ENCODE results near the gene GFRA4. TPM values are rescaled to one million over a fixed set of nuclear protein-coding genes. Genes with fewer than 3 reads are reported as not detected.

GFRA4 gene
- not detected for total RNA-seq
- not detected for polyA plus RNA-seq
- long read RNA-seq, donor 1, result 0 reads
- long read RNA-seq, donor 2, result 0 reads

- Histone ChIP-seq H3K4me3 (no peak within 1 kb of the TSS), H3K27me3 (replicated peaks in 1 of 7) (peaks cover 0 to 77% (median 31%) of the 10 kb centered on the region in 7 donors), H3K4me1 (peaks cover 0 to 36% (median 17%) of the 10 kb centered on the region in 6 donors), H3K27ac (no peak within 1 kb of the TSS), H3K36me3 (no peaks in the 10 kb centered on the region), H3K9me3 (no peaks in the 10 kb centered on the region)
- DNase-seq, result peak; percentile 57
- intact Hi-C loops (cut with DNase I; ENCODE audit: low total_unique reads), result no loop called here
- TF ChIP-seq POLR2AphosphoS5 (IDR thresholded peaks at IDR 0.05) (no peak), CTCF (IDR thresholded peaks at IDR 0.05 in 8 of 11, conservative IDR thresholded peaks at IDR 0.05 in 3 of 11) (no peak), POLR2A (IDR thresholded peaks at IDR 0.05) (no peak)
- WGBS, 5 donors, result 70 to 80% (median 73%) methylated on average over 15 to 19 of the region's 19 CpGs
Measured at GRCh38 chr20:3663031-3663701, at the start of gene GFRA4. GFRA4 (minus strand) TSS chr20:3663399; CDS start chr20:3663399, 0 bp downstream.

GRCh38 chr20:3712279-3712873, 49.2 kb upstream of the GFRA4 start, which contains the start of gene SIGLEC1:
SIGLEC1 (minus strand) TSS chr20:3712600; CDS start chr20:3707128, 5,472 bp downstream.
- H3K4me3 ChIP-seq, result peak within 1 kb of the TSS in 4 of 8 donors; percentile 4 to 51 (median 27)
- peak within 1 kb of the TSS in 2 of 8 donors; percentile 61 to 67 for H3K27ac ChIP-seq
- no peaks in the 10 kb centered on the region for H3K36me3 ChIP-seq
- peaks cover 0 to 11% (median 0%) of the 10 kb centered on the region in 7 donors for H3K27me3 ChIP-seq (replicated peaks in 1 of 7)
- DNase-seq, result peak; percentile 85
- WGBS, 5 donors, result 33 to 49% (median 43%) methylated on average over 10 to 15 of the region's 15 CpGs
- peaks cover 7 to 56% (median 39%) of the 10 kb centered on the region in 6 donors for H3K4me1 ChIP-seq
- TF ChIP-seq CTCF (IDR thresholded peaks at IDR 0.05 in 8 of 11, conservative IDR thresholded peaks at IDR 0.05 in 3 of 11) (no peak), POLR2AphosphoS5 (IDR thresholded peaks at IDR 0.05) (peak; percentile 61 to 71 (median 69))
- intact Hi-C loops (cut with DNase I; ENCODE audit: low total_unique reads), result no loop called here
- H3K9me3 ChIP-seq, result no peaks in the 10 kb centered on the region

- intact Hi-C loops (cut with DNase I; ENCODE audit: low total_unique reads), result no loop called here
- DNase-seq, result peak; percentile 4
- H3K4me1 ChIP-seq, result peaks cover 7 to 56% (median 39%) of the 10 kb centered on the region in 6 donors
- TF ChIP-seq POLR2AphosphoS5 (IDR thresholded peaks at IDR 0.05) (no peak), POLR2A (IDR thresholded peaks at IDR 0.05) (no peak), CTCF (IDR thresholded peaks at IDR 0.05 in 8 of 11, conservative IDR thresholded peaks at IDR 0.05 in 3 of 11) (no peak)
- H3K27ac ChIP-seq, result peak overlapping the region in 2 of 8 donors; percentile 61 to 67
- H3K9me3 ChIP-seq, result no peaks in the 10 kb centered on the region
- peaks cover 0 to 11% (median 0%) of the 10 kb centered on the region in 7 donors for H3K27me3 ChIP-seq (replicated peaks in 1 of 7)
- no peaks in the 10 kb centered on the region for H3K36me3 ChIP-seq
- H3K4me3 ChIP-seq, result peak overlapping the region in 4 of 8 donors; percentile 7 to 51 (median 27)
- WGBS, 5 donors, result 66 to 78% (median 72%) methylated on average over 4 of the region's 4 CpGs
Measured at GRCh38 chr20:3711484-3711941, 48.3 kb upstream of the GFRA4 start.

All from spleen (tissue), 13 donors.